Esophagus squamous epithelium (tissue), 5 donors: ENCODE results near the gene NFKBIZ. TPM values are rescaled to one million over a fixed set of nuclear protein-coding genes. Genes with fewer than 3 reads are reported as not detected.
A peak's percentile ranks its signal among the peaks of the same experiment; 100 is the strongest.

Source experiments
- DNase-seq: peaks from one replicate; lab custom pipeline; 2025; lab: John Stamatoyannopoulos, UW
- H3K27ac ChIP-seq, 4 donors: fragments of 200-600 bp; sonication (generic); one replicate each; pipeline ENCODE4 v1.5.1; 2016 to 2019; ENCODE audit warnings: mild to moderate bottlenecking in 1 of 4
- H3K27me3 ChIP-seq, 4 donors: fragments of 200-600 bp; sonication (generic); 1 replicate in 3 of 4; 2 replicates in 1 of 4; pipeline versions ENCODE4 v1.5.1 to v1.6.0; 2017 to 2021; ENCODE audit warnings: antibody characterized with exemption in 1 of 4
- H3K36me3 ChIP-seq, 3 donors: fragments of 200-600 bp; sonication (generic); one replicate each; pipeline ENCODE4 v1.5.1; 2016 to 2019
- H3K4me1 ChIP-seq, 3 donors: fragments of 200-600 bp; sonication (generic); one replicate each; pipeline ENCODE4 v1.5.1; 2017 to 2019
- H3K4me3 ChIP-seq, 4 donors: fragments of 200-600 bp; sonication (generic); 1 replicate in 3 of 4; 2 replicates in 1 of 4; pipeline ENCODE4 v1.5.1; 2016 to 2019; ENCODE audit warnings: mild to moderate bottlenecking in 2 of 4, moderate library complexity in 1 of 4
- H3K9me3 ChIP-seq, 3 donors: fragments of 200-600 bp; sonication (generic); one replicate each; pipeline ENCODE4 v1.5.1; 2016 to 2019
- POLR2A ChIP-seq, 4 donors: fragments of 450-650 bp; IDR thresholded peaks; one replicate each; pipeline ENCODE4 v1.6.1; 2017; ENCODE audit warnings: antibody characterized with exemption in 4 of 4, mild to moderate bottlenecking in 4 of 4, moderate library complexity in 3 of 4
- WGBS, 2 donors: methylation state at CpG; one replicate each; pipeline ENCODE4 v1.1.5; 2018; 5-methylcytosine and 5-hydroxymethylcytosine counted together
- intact Hi-C: fragments of 100-400 bp; cut with DNase I; formaldehyde crosslinking; loops from one replicate; pipeline ENCODE4 v1.15.0; 2022
- total RNA-seq, 4 donors: library from RNA; depleted of rRNA; stranded (reverse); fragments of >200 nt; gene quantifications; one replicate each; pipeline ENCODE4 v1.1.0, GENCODE V29; 2016
- TF ChIP-seq, protein P1 (sequence below), 6 experiments: fragments of 450-650 bp in 4 of 6; fragments of 200-600 bp in 2 of 6; sonication (generic) in 2 of 6; IDR thresholded peaks; one replicate each; pipeline ENCODE4 v1.5.1; 2016 to 2019; ENCODE audit warnings: antibody characterized with exemption in 6 of 6, mild to moderate bottlenecking in 4 of 6, moderate library complexity in 4 of 6
- donor health status: DM: yes; HTN: yes; CAD: no.

Gene NFKBIZ
- total RNA-seq, 4 donors from 2014 or later: 19.2 to 108 (median 35.4) TPM

- no peak for TF ChIP-seq POLR2A (IDR thresholded peaks at IDR 0.05)
- TF ChIP-seq, protein P1, sequence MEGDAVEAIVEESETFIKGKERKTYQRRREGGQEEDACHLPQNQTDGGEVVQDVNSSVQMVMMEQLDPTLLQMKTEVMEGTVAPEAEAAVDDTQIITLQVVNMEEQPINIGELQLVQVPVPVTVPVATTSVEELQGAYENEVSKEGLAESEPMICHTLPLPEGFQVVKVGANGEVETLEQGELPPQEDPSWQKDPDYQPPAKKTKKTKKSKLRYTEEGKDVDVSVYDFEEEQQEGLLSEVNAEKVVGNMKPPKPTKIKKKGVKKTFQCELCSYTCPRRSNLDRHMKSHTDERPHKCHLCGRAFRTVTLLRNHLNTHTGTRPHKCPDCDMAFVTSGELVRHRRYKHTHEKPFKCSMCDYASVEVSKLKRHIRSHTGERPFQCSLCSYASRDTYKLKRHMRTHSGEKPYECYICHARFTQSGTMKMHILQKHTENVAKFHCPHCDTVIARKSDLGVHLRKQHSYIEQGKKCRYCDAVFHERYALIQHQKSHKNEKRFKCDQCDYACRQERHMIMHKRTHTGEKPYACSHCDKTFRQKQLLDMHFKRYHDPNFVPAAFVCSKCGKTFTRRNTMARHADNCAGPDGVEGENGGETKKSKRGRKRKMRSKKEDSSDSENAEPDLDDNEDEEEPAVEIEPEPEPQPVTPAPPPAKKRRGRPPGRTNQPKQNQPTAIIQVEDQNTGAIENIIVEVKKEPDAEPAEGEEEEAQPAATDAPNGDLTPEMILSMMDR (IDR thresholded peaks at IDR 0.05): no peak
- Histone ChIP-seq H3K36me3 (no peaks in the 10 kb centered on the region), H3K4me3 (no peak overlapping the region), H3K27me3 (no peaks in the 10 kb centered on the region), H3K4me1 (peaks cover 0 to 28% (median 11%) of the 10 kb centered on the region in 3 donors), H3K9me3 (no peaks in the 10 kb centered on the region), H3K27ac (no peak overlapping the region)
- no peak for DNase-seq
- 98 to 100% methylated on average over 2 of the region's 2 CpGs for WGBS, 2 donors
- intact Hi-C loops: no loop called here
Measured at GRCh38 chr3:101845425-101845824, 3.9 kb upstream of the NFKBIZ start.

- no peaks in the 10 kb centered on the region for H3K27me3 ChIP-seq
- no peak overlapping the region for H3K4me3 ChIP-seq
- 84 to 91% methylated on average over 2 of the region's 2 CpGs for WGBS, 2 donors
- intact Hi-C loops: no loop called here
- peaks cover 0 to 34% (median 11%) of the 10 kb centered on the region in 3 donors for H3K4me1 ChIP-seq
- H3K36me3 ChIP-seq: peaks cover 0 to under 1% (median 0%) of the 10 kb centered on the region in 3 donors
- no peak for DNase-seq
- no peaks in the 10 kb centered on the region for H3K9me3 ChIP-seq
- H3K27ac ChIP-seq: peak overlapping the region in 1 of 4 donors; percentile 15
- TF ChIP-seq POLR2A (IDR thresholded peaks at IDR 0.05): no peak
- TF ChIP-seq, protein P1 (IDR thresholded peaks at IDR 0.05): peak in 1 of 6 experiments; percentile 15
Measured at GRCh38 chr3:101846709-101847108, 2.6 kb upstream of the NFKBIZ start.

GRCh38 chr3:101847328-101847727 is 2.0 kb upstream of the NFKBIZ start:
- no peaks in the 10 kb centered on the region for H3K9me3 ChIP-seq
- intact Hi-C loops: no loop called here
- 41 to 68% methylated on average over 3 of the region's 3 CpGs for WGBS, 2 donors
- no peak overlapping the region for H3K4me3 ChIP-seq
- H3K27ac ChIP-seq: peak overlapping the region in 3 of 4 donors; percentile 95 to 100 (median 100)
- DNase-seq: no peak
- peaks cover 0 to 40% (median 14%) of the 10 kb centered on the region in 3 donors for H3K4me1 ChIP-seq
- H3K27me3 ChIP-seq: no peaks in the 10 kb centered on the region
- no peak for TF ChIP-seq POLR2A (IDR thresholded peaks at IDR 0.05)
- TF ChIP-seq, protein P1 (IDR thresholded peaks at IDR 0.05): no peak
- H3K36me3 ChIP-seq: peaks cover 0 to 7% (median 0%) of the 10 kb centered on the region in 3 donors

DNA sequence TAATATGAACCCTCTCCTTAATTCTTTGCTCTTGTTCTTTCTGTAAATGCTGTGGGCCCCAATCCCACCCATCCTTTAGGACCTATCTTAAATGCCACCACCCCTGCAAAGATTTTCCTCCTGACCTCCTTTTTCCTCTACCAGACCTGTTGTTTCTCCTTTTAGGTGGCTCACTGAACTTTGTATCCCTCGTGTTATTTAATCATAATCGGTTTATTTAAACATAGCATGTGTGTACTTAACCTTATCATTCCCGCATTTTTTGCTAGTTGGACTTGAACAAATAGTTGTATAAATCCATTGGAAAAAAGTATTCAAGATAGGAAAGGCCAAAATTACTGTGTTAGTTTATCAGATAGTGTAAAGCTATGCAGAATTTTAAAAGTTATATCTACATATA is 988 bp upstream of the NFKBIZ start:
- TF ChIP-seq POLR2A (IDR thresholded peaks at IDR 0.05): no peak
- TF ChIP-seq, protein P1 (IDR thresholded peaks at IDR 0.05): no peak
- DNase-seq: no peak
- H3K27ac ChIP-seq: peak overlapping the region; percentile 95 to 100 (median 100)
- intact Hi-C loops: no loop called here
- H3K27me3 ChIP-seq: no peaks in the 10 kb centered on the region
- H3K4me3 ChIP-seq: peak overlapping the region in 3 of 4 donors; percentile 84 to 98 (median 97)
- H3K9me3 ChIP-seq: no peaks in the 10 kb centered on the region
- peaks cover 6 to 17% (median 7%) of the 10 kb centered on the region in 3 donors for H3K36me3 ChIP-seq
- 25 to 43% methylated on average over 3 of the region's 3 CpGs for WGBS, 2 donors
- peaks cover 6 to 50% (median 20%) of the 10 kb centered on the region in 3 donors for H3K4me1 ChIP-seq

DNA sequence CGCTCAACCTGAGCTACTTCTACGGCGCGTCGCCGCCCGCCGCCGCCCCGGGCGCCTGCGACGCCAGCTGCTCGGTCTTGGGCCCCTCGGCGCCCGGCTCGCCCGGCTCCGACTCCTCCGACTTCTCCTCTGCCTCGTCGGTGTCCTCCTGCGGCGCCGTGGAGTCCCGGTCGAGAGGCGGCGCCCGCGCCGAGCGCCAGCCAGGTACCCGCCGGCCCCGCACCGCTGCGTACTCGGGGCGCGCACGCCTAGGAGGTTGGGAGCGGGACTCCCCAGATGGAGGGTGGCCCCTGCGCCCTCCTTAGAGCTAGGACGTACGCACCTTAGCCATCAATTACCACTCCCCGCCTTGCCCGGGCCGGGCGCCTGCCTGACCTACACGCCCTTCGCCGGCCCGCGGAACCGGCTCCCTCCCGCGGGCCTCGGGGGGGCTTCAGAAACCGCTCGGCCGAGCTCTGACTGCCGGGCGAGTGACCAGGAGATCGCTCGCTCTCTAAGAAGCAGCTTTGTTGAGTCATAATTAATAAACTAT is 466 bp downstream of the NFKBIZ start:
- no CpG with 5 or more reads among the region's 67 CpGs for WGBS, 2 donors
- Histone ChIP-seq H3K4me3 (peak overlapping the region; percentile 84 to 98 (median 98)), H3K27me3 (no peaks in the 10 kb centered on the region), H3K36me3 (peaks cover 13 to 31% (median 17%) of the 10 kb centered on the region in 3 donors), H3K9me3 (no peaks in the 10 kb centered on the region), H3K4me1 (peaks cover 13 to 64% (median 25%) of the 10 kb centered on the region in 3 donors), H3K27ac (peak overlapping the region; percentile 95 to 100 (median 100))
- no peak for TF ChIP-seq POLR2A (IDR thresholded peaks at IDR 0.05)
- TF ChIP-seq, protein P1 (IDR thresholded peaks at IDR 0.05): peak in 1 of 6 experiments; percentile 6
- DNase-seq: peak; percentile 21
- intact Hi-C loops: no loop called here
